Activated gamma-delta T cell treated with Interleukin-2 at 50 U/mL for 16 hours (primary cell): ENCODE measurements around the gene MMUT.
"Not testable (repeated sequence)": the region's sequence is repeated elsewhere in the genome, so short reads cannot be mapped to it uniquely, and the experiment has no call there.

Source experiments
- DNase-seq: peaks from one replicate; pipeline ENCODE4 v3.0.0-alpha.2; 2020

Gene MMUT

GRCh38 chr6:49462927-49463611 lies at the start of gene MMUT, which contains the start of gene CENPQ:
MMUT (minus strand) TSS chr6:49463253; CDS start chr6:49459466, 3,787 bp downstream.
CENPQ (plus strand) TSS chr6:49463370; CDS start chr6:49470177, 6,807 bp downstream.
- peak; percentile 85 for DNase-seq

GRCh38 chr6:49509342-49509741 lies 46.3 kb upstream of the MMUT start:
- DNase-seq = no peak

- no peak for DNase-seq
These were observed 43.6 kb upstream of the MMUT start for GRCh38 chr6:49506569-49507111.

- DNase-seq = no peak
These were observed 41.6 kb upstream of the MMUT start for GRCh38 chr6:49504666-49505065.

- no peak for DNase-seq
These were observed 36.6 kb upstream of the MMUT start, which contains the start of gene GLYATL3 for GRCh38 chr6:49499623-49500022. GLYATL3 (plus strand) TSS chr6:49499923; CDS start chr6:49511991, 12,068 bp downstream.

GRCh38 chr6:49499126-49499525 lies 36.1 kb upstream of the MMUT start:
- no peak for DNase-seq

GRCh38 chr6:49497304-49497703 lies 34.3 kb upstream of the MMUT start:
- DNase-seq = no peak

GRCh38 chr6:49490633-49491032 lies 27.6 kb upstream of the MMUT start:
- no peak for DNase-seq

GRCh38 chr6:49483380-49483779 lies 20.3 kb upstream of the MMUT start:
- DNase-seq = not testable (repeated sequence)

GRCh38 chr6:49481846-49482245 lies 18.8 kb upstream of the MMUT start:
- not testable (repeated sequence) for DNase-seq

GRCh38 chr6:49479308-49479970 lies 16.4 kb upstream of the MMUT start:
- DNase-seq = no peak

- not testable (repeated sequence) for DNase-seq
These were observed 13.5 kb upstream of the MMUT start for GRCh38 chr6:49476564-49476963.

- no peak for DNase-seq
These were observed 5.0 kb upstream of the MMUT start for GRCh38 chr6:49468042-49468441.

GRCh38 chr6:49464691-49465090 lies 1.6 kb upstream of the MMUT start:
- DNase-seq = no peak

GRCh38 chr6:49463612-49463967 lies 537 bp upstream of the MMUT start:
- DNase-seq = no peak

- no peak for DNase-seq
These were observed 490 bp downstream of the MMUT start for GRCh38 chr6:49462599-49462926.

- no peak for DNase-seq
These were observed 982 bp downstream of the MMUT start for GRCh38 chr6:49462071-49462470.

- DNase-seq = no peak
These were observed 5.3 kb downstream of the MMUT start for GRCh38 chr6:49457771-49458170.

- no peak for DNase-seq
These were observed 8.0 kb downstream of the MMUT start for GRCh38 chr6:49454787-49455709.

- DNase-seq = no peak
These were observed 9.8 kb downstream of the MMUT start for GRCh38 chr6:49453221-49453620.

- DNase-seq = no peak
These were observed 32.2 kb downstream of the MMUT start for GRCh38 chr6:49430866-49431265.

GRCh38 chr6:49430187-49430586 lies 32.9 kb downstream of the MMUT start:
- no peak for DNase-seq

GRCh38 chr6:49423817-49424216 lies 39.2 kb downstream of the MMUT start:
- no peak for DNase-seq
